Measurements from ENCODE around the gene CCDC167. TPM values are rescaled to one million over a fixed set of nuclear protein-coding genes. Genes with fewer than 3 reads are reported as not detected.

The CCDC167 gene
- total RNA-seq, 1 donor from 2014 or later: 58.4 TPM

DNA sequence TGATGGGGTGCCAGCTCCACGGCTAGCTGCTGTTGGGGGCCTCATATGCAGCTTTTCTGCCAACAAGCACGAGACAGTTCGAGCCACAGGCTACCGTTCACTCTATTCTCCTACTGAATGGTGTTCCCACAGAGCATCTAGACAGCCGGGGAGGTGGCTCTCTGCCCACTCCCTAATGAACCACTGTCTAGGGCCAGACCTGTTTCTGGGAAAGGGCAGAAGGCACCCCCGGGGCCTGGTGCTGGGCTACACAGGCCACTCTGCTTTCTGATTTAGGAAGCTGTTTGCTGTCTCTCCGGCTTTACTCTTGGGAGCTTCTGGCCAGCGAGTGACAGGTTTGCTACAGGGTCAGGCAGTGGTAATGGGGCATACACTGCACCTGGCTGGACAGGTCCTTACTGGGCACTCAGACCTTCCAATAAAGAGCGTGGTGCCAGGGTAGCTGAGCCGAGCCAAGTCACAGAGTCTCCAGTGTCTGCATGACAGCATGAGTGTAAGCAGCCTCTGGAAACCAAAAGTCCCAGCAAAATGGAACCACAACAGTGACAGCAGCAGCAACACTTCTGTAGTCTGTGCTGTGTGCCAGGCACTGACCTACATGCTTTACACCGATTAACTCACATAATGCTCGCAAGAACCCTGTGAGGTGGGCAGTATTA, 8.4 kb downstream of the CCDC167 start:
- DNase-seq: no peak
- Mint-ChIP-seq H3K4me3 (ENCODE audit: unreplicated experiment) (peak overlapping the region; percentile 72), H3K36me3 (ENCODE audit: unreplicated experiment) (no peaks in the 10 kb centered on the region), H3K9me3 (ENCODE audit: unreplicated experiment) (peaks cover 9% of the 10 kb centered on the region), H3K27ac (ENCODE audit: unreplicated experiment) (peak overlapping the region; percentile 33), H3K27me3 (ENCODE audit: unreplicated experiment) (peaks cover 7% of the 10 kb centered on the region), H3K4me1 (ENCODE audit: low read depth, unreplicated experiment) (peaks cover 59% of the 10 kb centered on the region)
- TF ChIP-seq, protein P1, sequence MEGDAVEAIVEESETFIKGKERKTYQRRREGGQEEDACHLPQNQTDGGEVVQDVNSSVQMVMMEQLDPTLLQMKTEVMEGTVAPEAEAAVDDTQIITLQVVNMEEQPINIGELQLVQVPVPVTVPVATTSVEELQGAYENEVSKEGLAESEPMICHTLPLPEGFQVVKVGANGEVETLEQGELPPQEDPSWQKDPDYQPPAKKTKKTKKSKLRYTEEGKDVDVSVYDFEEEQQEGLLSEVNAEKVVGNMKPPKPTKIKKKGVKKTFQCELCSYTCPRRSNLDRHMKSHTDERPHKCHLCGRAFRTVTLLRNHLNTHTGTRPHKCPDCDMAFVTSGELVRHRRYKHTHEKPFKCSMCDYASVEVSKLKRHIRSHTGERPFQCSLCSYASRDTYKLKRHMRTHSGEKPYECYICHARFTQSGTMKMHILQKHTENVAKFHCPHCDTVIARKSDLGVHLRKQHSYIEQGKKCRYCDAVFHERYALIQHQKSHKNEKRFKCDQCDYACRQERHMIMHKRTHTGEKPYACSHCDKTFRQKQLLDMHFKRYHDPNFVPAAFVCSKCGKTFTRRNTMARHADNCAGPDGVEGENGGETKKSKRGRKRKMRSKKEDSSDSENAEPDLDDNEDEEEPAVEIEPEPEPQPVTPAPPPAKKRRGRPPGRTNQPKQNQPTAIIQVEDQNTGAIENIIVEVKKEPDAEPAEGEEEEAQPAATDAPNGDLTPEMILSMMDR (IDR thresholded peaks at IDR 0.05; ENCODE audit: partially characterized antibody, unreplicated experiment): no peak

DNA sequence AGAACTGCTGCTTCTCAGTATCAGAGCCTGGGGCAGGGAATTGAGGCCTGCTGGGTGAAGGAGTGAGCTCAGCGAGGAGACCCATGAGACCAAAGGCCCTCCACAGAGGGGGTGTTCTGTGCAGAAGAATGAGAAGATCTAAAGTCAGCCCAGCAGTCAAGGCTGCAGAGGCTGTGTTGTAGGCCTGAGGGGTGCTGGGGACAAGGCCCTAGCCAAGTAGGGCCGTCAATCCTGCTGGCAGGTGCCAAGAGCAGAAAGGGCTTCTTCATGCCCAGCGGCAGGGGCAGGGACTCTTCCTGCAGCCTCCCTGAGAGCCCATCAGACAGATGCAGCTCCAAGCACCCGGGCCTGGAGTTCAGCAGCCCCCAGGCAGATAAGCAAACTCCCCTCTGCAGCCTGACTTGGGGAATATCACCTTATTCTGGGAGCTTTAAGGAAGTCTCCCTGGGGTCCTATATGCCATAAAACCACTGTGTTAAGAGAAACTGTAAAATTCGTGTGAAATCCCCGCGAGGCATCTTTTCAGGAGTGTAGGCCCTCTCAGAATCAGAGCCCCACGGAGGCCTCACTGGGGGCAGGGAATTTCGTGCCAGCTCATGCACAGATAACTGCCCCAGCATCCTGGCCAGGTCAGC, 9.0 kb downstream of the CCDC167 start:
- H3K36me3 Mint-ChIP-seq (ENCODE audit: unreplicated experiment): no peaks in the 10 kb centered on the region

DNA sequence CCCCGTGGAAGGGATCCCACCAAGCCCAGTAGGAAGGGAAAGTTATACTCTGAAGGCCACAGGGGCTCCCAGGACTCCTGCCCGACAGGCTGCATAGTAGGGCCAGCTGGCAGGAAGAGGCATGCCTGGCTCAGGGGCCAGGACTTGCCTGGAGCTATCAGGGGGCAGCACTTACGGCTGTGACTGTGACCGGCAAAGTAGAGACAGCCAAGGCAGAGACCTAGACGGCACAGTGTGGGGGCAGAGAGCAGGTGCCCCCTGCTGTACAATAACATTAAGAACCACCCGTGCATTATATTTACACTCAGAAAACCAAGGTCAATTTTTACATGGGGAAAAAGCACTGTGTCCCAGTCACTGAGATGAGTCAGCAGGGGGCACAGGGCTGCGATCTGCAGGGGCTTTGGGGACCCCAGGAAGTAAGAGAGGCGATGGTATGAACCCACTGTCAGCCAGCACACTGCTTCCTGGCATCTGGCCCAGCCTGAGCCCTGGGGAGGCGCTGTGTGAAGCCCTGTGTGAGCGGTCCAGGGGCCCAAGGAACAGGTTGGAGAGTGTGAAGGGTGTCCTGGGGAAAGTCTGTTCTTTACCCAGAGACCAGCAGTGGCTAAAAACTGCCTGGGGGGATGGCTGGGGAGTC, 9.9 kb downstream of the CCDC167 start:
- DNase-seq: no peak
- peak overlapping the region; percentile 82 for H3K4me3 Mint-ChIP-seq (ENCODE audit: unreplicated experiment)
- H3K9me3 Mint-ChIP-seq (ENCODE audit: unreplicated experiment): peaks cover 9% of the 10 kb centered on the region
- H3K4me1 Mint-ChIP-seq (ENCODE audit: low read depth, unreplicated experiment): peaks cover 68% of the 10 kb centered on the region
- TF ChIP-seq, protein P1 (IDR thresholded peaks at IDR 0.05; ENCODE audit: partially characterized antibody, unreplicated experiment): no peak
- H3K36me3 Mint-ChIP-seq (ENCODE audit: unreplicated experiment): no peaks in the 10 kb centered on the region
- peak overlapping the region; percentile 75 for H3K27ac Mint-ChIP-seq (ENCODE audit: unreplicated experiment)
- peaks cover 7% of the 10 kb centered on the region for H3K27me3 Mint-ChIP-seq (ENCODE audit: unreplicated experiment)

More for the DNA sequence above, 9.0 kb downstream of the CCDC167 start:
- no peak overlapping the region for H3K4me3 Mint-ChIP-seq (ENCODE audit: unreplicated experiment)
- no peak for DNase-seq
- peaks cover 7% of the 10 kb centered on the region for H3K27me3 Mint-ChIP-seq (ENCODE audit: unreplicated experiment)
- peaks cover 10% of the 10 kb centered on the region for H3K9me3 Mint-ChIP-seq (ENCODE audit: unreplicated experiment)
- H3K4me1 Mint-ChIP-seq (ENCODE audit: low read depth, unreplicated experiment): peaks cover 66% of the 10 kb centered on the region
- TF ChIP-seq, protein P1 (IDR thresholded peaks at IDR 0.05; ENCODE audit: partially characterized antibody, unreplicated experiment): no peak
- peak overlapping the region; percentile 75 for H3K27ac Mint-ChIP-seq (ENCODE audit: unreplicated experiment)

DNA sequence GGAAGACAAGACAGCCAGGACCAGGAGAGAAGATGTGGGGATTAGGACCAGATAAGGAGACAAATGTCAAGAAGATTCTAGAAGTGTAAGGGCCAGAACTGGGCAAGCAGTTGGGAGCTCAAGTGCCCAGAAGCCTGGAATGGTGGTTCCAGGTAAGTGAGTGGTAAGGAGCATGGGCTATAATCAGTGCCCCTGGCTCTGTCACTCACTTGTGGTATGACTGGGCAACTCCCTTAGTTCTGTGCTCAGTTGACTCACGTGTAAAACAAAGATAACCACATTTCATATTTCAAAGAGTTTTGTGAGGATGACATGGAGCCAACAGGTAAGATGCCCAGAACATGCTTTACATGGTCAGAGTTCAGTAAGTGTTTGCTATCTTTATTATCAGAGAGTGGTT, 11.2 kb downstream of the CCDC167 start:
- H3K4me1 Mint-ChIP-seq (ENCODE audit: low read depth, unreplicated experiment): peaks cover 63% of the 10 kb centered on the region
- peak overlapping the region; percentile 86 for H3K27ac Mint-ChIP-seq (ENCODE audit: unreplicated experiment)
- TF ChIP-seq, protein P1 (IDR thresholded peaks at IDR 0.05; ENCODE audit: partially characterized antibody, unreplicated experiment): no peak
- peaks cover 9% of the 10 kb centered on the region for H3K9me3 Mint-ChIP-seq (ENCODE audit: unreplicated experiment)
- no peak for DNase-seq
- H3K36me3 Mint-ChIP-seq (ENCODE audit: unreplicated experiment): no peaks in the 10 kb centered on the region
- peaks cover 7% of the 10 kb centered on the region for H3K27me3 Mint-ChIP-seq (ENCODE audit: unreplicated experiment)
- H3K4me3 Mint-ChIP-seq (ENCODE audit: unreplicated experiment): peak overlapping the region; percentile 17
